GM12878 (cell line): ENCODE data around the gene ZNF83. TPM values are rescaled to one million over a fixed set of nuclear protein-coding genes. Genes with fewer than 3 reads are reported as not detected.
"Not testable (repeated sequence)": the region's sequence is repeated elsewhere in the genome, so short reads cannot be mapped to it uniquely, and the experiment has no call there.

ENCODE experiments used
- ATAC-seq: fragments of 200-7000 bp; cut with Tn5 transposase; 3 replicates; pipeline ENCODE4 v1.9.1; 2020; ENCODE audit warnings: mild to moderate bottlenecking, moderate library complexity
- BruUV-seq: library from RNA; stranded (reverse); fragments of 400-500 nt; replicated peaks from 2 replicates; lab custom pipeline; 2021; lab: Mats Ljungman, UMichigan
- CTCF ChIA-PET: fragments of 300-600 bp; sonication (Branson Sonifier 250); formaldehyde crosslinking; extraction: SDS; loops from one replicate; lab custom pipeline; 2021; ENCODE audit warnings: inconsistent platforms; lab: Yijun Ruan, JAX
- POLR2A ChIA-PET: fragments of 350-600 bp; formaldehyde crosslinking; extraction: SDS; loops from one replicate; lab custom pipeline; 2021; ENCODE audit warnings: inconsistent platforms; lab: Charles Lee
- RAD21 ChIA-PET: fragments of 300-600 bp; sonication (Branson Sonifier 250); formaldehyde crosslinking; loops from one replicate; lab custom pipeline; 2023; ENCODE audit warnings: antibody characterized with exemption; ENCODE audit not compliant: unreplicated experiment; lab: Charles Lee
- SMC1A ChIA-PET: fragments of 300-600 bp; sonication (Branson Sonifier 250); formaldehyde crosslinking; loops from one replicate; lab custom pipeline; 2023; ENCODE audit not compliant: unreplicated experiment, uncharacterized antibody; lab: Charles Lee
- DNase-seq: peaks from one replicate; pipeline ENCODE4 v3.0.0-alpha.2; 2011; ENCODE audit warnings: low read depth, low spot score
- FAIRE-seq: peaks from 3 replicates; lab custom pipeline; 2011; peaks lifted over from hg19 to GRCh38; lab: Jason Lieb, UNC
- H2AFZ ChIP-seq: 2 replicates; pipeline ENCODE4 v1.6.0; 2011; ENCODE audit warnings: low read depth, low read length, control low read depth; ENCODE audit not compliant: control insufficient read depth
- H3K27ac ChIP-seq: 2 replicates; pipeline ENCODE4 v1.5.1; 2011; ENCODE audit warnings: control low read depth; ENCODE audit not compliant: control insufficient read depth, insufficient read depth
- H3K27me3 ChIP-seq, 2 experiments: replicated peaks in 1 of 2; 2 replicates each; pipeline versions ENCODE4 v1.6.0 to v1.6.1; 2011; ENCODE audit warnings: low read length in 1 of 2; ENCODE audit not compliant: control insufficient read depth in 2 of 2, insufficient read depth in 2 of 2
- H3K36me3 ChIP-seq, 2 experiments: 2 replicates each; pipeline ENCODE4 v1.5.1; 2011; ENCODE audit warnings: low read length in 1 of 2; ENCODE audit not compliant: control insufficient read depth in 2 of 2, insufficient read depth in 2 of 2
- H3K4me1 ChIP-seq: 2 replicates; pipeline ENCODE4 v1.6.1; 2011; ENCODE audit warnings: mild to moderate bottlenecking, low read length, moderate library complexity, mixed read lengths; ENCODE audit not compliant: control insufficient read depth, insufficient read depth
- H3K4me2 ChIP-seq: 2 replicates; pipeline ENCODE4 v1.6.0; 2011; ENCODE audit warnings: control low read depth; ENCODE audit not compliant: control insufficient read depth, insufficient read depth
- H3K4me3 ChIP-seq: fragments of 200-600 bp; sonication (generic); 2 replicates; pipeline ENCODE4 v1.5.1; 2016
- H3K79me2 ChIP-seq: 2 replicates; pipeline ENCODE4 v1.6.0; 2011; ENCODE audit warnings: low read length; ENCODE audit not compliant: control insufficient read depth, insufficient read depth
- H3K9ac ChIP-seq: 2 replicates; pipeline ENCODE4 v1.8.0; 2011; ENCODE audit warnings: low read length, control low read depth, mixed read lengths; ENCODE audit not compliant: control insufficient read depth, insufficient read depth
- H3K9me3 ChIP-seq: replicated peaks from 3 replicates; pipeline ENCODE4 v1.5.1; 2011; ENCODE audit warnings: mild to moderate bottlenecking, low read length; ENCODE audit not compliant: control insufficient read depth, insufficient read depth
- H4K20me1 ChIP-seq: 2 replicates; pipeline ENCODE4 v1.6.0; 2011; ENCODE audit not compliant: control insufficient read depth, insufficient read depth
- BHLHE40 ChIP-seq, 2 experiments: fragments of 450-650 bp in 1 of 2; IDR thresholded peaks; 2 replicates each; pipeline ENCODE4 v1.6.1; 2011 to 2017; ENCODE audit warnings: low read depth in 2 of 2, borderline replicate concordance in 1 of 2, improper control_type of control experiment in 1 of 2, low read length in 1 of 2, mild to moderate bottlenecking in 1 of 2
- ZNF274 ChIP-seq: IDR thresholded peaks from one replicate; pipeline ENCODE4 v1.8.0; 2011; ENCODE audit not compliant: insufficient read length, insufficient read depth
- WGBS: methylation state at CpG from one replicate; pipeline ENCODE4 v1.1.6; 2016; ENCODE audit warnings: low lambda C conversion rate; ENCODE audit not compliant: insufficient replicate concordance, insufficient coverage; ENCODE audit errors: missing lambda C conversion rate; 5-methylcytosine and 5-hydroxymethylcytosine counted together
- in situ Hi-C: fragments of 300-500 bp; cut with MboI; formaldehyde crosslinking; loops from 9 replicates; pipeline ENCODE4 v1.14.3; 2018; ENCODE audit warnings: mixed read lengths
- intact Hi-C: fragments of 100-400 bp; cut with micrococcal nuclease; formaldehyde crosslinking; loops from one replicate; pipeline ENCODE4 v1.14.2; 2022; ENCODE audit not compliant: unreplicated experiment
- polyA plus RNA-seq, 11 experiments: library from polyadenylated mRNA; depleted of rRNA in 4 of 11; unstranded in 6 of 11; stranded (reverse) in 5 of 11; fragments of >200 nt; fragmentation: Nextera tagmentation in 4 of 11; fragmentation: Illumina TruSeq in 1 of 11; extraction: Ambion mirVana in 4 of 11; extraction: Trizol in 1 of 11; gene quantifications; 1 replicate in 1 of 11; 2 replicates in 10 of 11; pipeline versions ENCODE4 v1.2.1 to v1.2.3, GENCODE V29; 2011 to 2016; ENCODE audit warnings: inconsistent platforms in 2 of 11, missing spikeins in 2 of 11, low read depth in 1 of 11
- total RNA-seq, 4 experiments: library from RNA; depleted of rRNA in 3 of 4; stranded (reverse); fragments of >200 nt in 3 of 4; fragmentation: Illumina TruSeq in 1 of 4; extraction: Trizol in 1 of 4; gene quantifications; 2 replicates each; pipeline versions ENCODE4 v1.2.1 to v1.2.3, GENCODE V29; 2013 to 2021

Gene ZNF83
- total and polyA plus RNA-seq, 10 of the 15 experiments (the other 5 are each of a cell fraction or from before 2014, with no cell fraction given), result 9.9 to 90.1 (median 18.7) TPM

GRCh38 chr19:52679598-52679997 is 41.4 kb upstream of the ZNF83 start:
- DNase-seq (no peak), FAIRE-seq (no peak)
- POLR2A ChIA-PET, result no interaction called here
- RAD21 ChIA-PET, result no interaction called here
- Histone ChIP-seq H3K9me3 (peaks cover 3% of the 10 kb centered on the region; the same call in 1 of the 3 replicates), H3K36me3 (no peaks in the 10 kb centered on the region), H3K9ac (no peak overlapping the region), H3K4me1 (no peaks in the 10 kb centered on the region), H4K20me1 (no peaks in the 10 kb centered on the region), H3K4me3 (no peak overlapping the region), H3K27me3 (no peaks in the 10 kb centered on the region), H2AFZ (no peak overlapping the region)
- CTCF ChIA-PET, result no interaction called here
- intact Hi-C loops (no loop called here), in situ Hi-C loops (no loop called here)
- BruUV-seq, result no TSS peak
- SMC1A ChIA-PET, result no interaction called here
- WGBS, result 100% methylated on average over 5 of the region's 5 CpGs
- TF ChIP-seq ZNF274 (no peak), BHLHE40 (IDR thresholded peaks at IDR 0.05; ENCODE audit: borderline replicate concordance in 1 of 2, low read depth in 2 of 2, low read length in 1 of 2) (no peak)
- TF ChIP-seq, all 136 proteins: peak for 0
- Histone ChIP-seq H3K27ac (no peak overlapping the region), H3K4me2 (no peak overlapping the region), H3K79me2 (no peaks in the 10 kb centered on the region; the same call in 1 of the 2 replicates)
- no peak for ATAC-seq

GRCh38 chr19:52675239-52675638 is 37.1 kb upstream of the ZNF83 start:
- H3K36me3 ChIP-seq, FAIRE-seq, H3K4me3 ChIP-seq, H3K79me2 ChIP-seq, in situ Hi-C loops, H4K20me1 ChIP-seq, H3K27ac ChIP-seq, H3K4me2 ChIP-seq, CTCF ChIA-PET, H3K27me3 ChIP-seq, POLR2A ChIA-PET, H2AFZ ChIP-seq, H3K9me3 ChIP-seq, H3K4me1 ChIP-seq, intact Hi-C loops, H3K9ac ChIP-seq, DNase-seq, BruUV-seq, ATAC-seq: not testable (repeated sequence)
- WGBS, result over 99% methylated on average over 6 of the region's 6 CpGs
- RAD21 ChIA-PET, result interaction anchor here (0.6 kb wide), 1 partner anchor 38 kb away, joined by 3 read pairs; no protein-coding TSS in a partner anchor
- SMC1A ChIA-PET, result interaction anchor here (1.7 to 1.8 kb wide), 2 partner anchors 9 to 14 kb away, joined by 4 read pairs; no protein-coding TSS in a partner anchor
